ENCODE results near the gene CDKN2A. TPM values are rescaled to one million over a fixed set of nuclear protein-coding genes. Genes with fewer than 3 reads are reported as not detected.

Gene CDKN2A
- total RNA-seq, 1 experiment from 2014 or later = not detected

DNA sequence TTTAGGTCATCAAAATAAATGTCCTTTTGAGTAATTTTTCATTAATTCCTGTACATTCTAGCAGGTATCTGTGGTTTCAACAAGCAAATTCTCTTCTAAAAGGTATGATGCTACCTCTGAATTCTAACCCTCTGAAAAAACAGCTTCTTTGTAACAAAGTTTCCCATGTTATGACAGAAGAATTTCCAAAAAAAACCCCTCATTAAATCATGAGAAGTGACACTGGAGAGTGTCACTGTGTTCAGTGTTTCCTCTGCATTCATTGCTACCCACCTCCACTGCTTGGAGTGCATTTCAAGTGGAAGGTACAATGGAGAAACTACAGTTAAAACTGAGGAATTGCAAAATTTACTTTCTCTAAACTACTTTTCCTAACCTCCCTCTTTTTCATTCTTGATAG, 10.1 kb downstream of the CDKN2A start:
- TF ChIP-seq POLR2AphosphoS5 (IDR thresholded peaks at IDR 0.05; ENCODE audit: low read depth, low read length) (no peak), SIN3A (IDR thresholded peaks at IDR 0.05; ENCODE audit: borderline replicate concordance, insufficient read depth, low read depth, low read length) (no peak), TCF7L2 (IDR thresholded peaks at IDR 0.05; ENCODE audit: low read depth, low read length) (no peak)
- TF ChIP-seq, protein P1, sequence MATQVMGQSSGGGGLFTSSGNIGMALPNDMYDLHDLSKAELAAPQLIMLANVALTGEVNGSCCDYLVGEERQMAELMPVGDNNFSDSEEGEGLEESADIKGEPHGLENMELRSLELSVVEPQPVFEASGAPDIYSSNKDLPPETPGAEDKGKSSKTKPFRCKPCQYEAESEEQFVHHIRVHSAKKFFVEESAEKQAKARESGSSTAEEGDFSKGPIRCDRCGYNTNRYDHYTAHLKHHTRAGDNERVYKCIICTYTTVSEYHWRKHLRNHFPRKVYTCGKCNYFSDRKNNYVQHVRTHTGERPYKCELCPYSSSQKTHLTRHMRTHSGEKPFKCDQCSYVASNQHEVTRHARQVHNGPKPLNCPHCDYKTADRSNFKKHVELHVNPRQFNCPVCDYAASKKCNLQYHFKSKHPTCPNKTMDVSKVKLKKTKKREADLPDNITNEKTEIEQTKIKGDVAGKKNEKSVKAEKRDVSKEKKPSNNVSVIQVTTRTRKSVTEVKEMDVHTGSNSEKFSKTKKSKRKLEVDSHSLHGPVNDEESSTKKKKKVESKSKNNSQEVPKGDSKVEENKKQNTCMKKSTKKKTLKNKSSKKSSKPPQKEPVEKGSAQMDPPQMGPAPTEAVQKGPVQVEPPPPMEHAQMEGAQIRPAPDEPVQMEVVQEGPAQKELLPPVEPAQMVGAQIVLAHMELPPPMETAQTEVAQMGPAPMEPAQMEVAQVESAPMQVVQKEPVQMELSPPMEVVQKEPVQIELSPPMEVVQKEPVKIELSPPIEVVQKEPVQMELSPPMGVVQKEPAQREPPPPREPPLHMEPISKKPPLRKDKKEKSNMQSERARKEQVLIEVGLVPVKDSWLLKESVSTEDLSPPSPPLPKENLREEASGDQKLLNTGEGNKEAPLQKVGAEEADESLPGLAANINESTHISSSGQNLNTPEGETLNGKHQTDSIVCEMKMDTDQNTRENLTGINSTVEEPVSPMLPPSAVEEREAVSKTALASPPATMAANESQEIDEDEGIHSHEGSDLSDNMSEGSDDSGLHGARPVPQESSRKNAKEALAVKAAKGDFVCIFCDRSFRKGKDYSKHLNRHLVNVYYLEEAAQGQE (IDR thresholded peaks at IDR 0.05; ENCODE audit: insufficient read depth in 1 of 2, low read depth in 2 of 2, low read length in 1 of 2) = no peak
- TF ChIP-seq, protein P2, sequence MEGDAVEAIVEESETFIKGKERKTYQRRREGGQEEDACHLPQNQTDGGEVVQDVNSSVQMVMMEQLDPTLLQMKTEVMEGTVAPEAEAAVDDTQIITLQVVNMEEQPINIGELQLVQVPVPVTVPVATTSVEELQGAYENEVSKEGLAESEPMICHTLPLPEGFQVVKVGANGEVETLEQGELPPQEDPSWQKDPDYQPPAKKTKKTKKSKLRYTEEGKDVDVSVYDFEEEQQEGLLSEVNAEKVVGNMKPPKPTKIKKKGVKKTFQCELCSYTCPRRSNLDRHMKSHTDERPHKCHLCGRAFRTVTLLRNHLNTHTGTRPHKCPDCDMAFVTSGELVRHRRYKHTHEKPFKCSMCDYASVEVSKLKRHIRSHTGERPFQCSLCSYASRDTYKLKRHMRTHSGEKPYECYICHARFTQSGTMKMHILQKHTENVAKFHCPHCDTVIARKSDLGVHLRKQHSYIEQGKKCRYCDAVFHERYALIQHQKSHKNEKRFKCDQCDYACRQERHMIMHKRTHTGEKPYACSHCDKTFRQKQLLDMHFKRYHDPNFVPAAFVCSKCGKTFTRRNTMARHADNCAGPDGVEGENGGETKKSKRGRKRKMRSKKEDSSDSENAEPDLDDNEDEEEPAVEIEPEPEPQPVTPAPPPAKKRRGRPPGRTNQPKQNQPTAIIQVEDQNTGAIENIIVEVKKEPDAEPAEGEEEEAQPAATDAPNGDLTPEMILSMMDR (IDR thresholded peaks at IDR 0.05) = no peak
- Histone ChIP-seq H3K4me3 (ENCODE audit: low read depth in 2 of 2, low read length in 2 of 2) (no peak overlapping the region), H3K36me3 (ENCODE audit: control insufficient read depth, insufficient read depth, low read length) (no peaks in the 10 kb centered on the region), H3K4me1 (ENCODE audit: control insufficient read depth, insufficient read depth, low read length) (no peaks in the 10 kb centered on the region), H3K27me3 (ENCODE audit: control insufficient read depth, insufficient read depth, low read length) (no peaks in the 10 kb centered on the region), H3K9me3 (ENCODE audit: control insufficient read depth, insufficient read depth, low read depth, low read length) (no peaks in the 10 kb centered on the region), H3K27ac (ENCODE audit: low read length) (no peak overlapping the region)
- in situ Hi-C loops (cut with HindIII; ENCODE audit: low pct_unique_long_range_greater_than_20kb, low sequenced_read_pairs) (no loop called here), intact Hi-C loops (cut with micrococcal nuclease; ENCODE audit: unreplicated experiment) (no loop called here)
- no peak for ATAC-seq
- CTCF ChIA-PET = no interaction called here
- POLR2A ChIA-PET = no interaction called here
- DNase-seq (ENCODE audit: low read depth, low spot score) = no peak
- no TSS peak for BruUV-seq (replicated peaks)

DNA sequence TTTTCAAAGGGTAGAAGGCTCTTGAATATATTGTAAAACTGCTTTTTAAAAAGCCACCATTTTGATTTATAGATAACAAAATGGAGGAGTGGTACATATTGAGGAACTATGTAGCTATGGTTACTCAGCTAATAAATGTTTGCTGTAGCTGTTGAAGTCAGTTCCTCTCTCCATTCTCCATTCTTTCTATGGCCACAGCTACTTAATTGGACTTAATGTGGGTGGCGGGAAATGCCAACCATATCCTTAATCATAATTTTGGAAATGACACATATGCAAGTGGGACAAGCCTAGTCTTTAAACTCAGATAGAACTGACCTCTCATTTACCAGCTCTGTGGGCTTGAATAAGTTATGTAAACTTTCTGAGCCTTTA, 10.6 kb downstream of the CDKN2A start:
- in situ Hi-C loops (cut with HindIII; ENCODE audit: low pct_unique_long_range_greater_than_20kb, low sequenced_read_pairs) = no loop called here
- TF ChIP-seq SIN3A (IDR thresholded peaks at IDR 0.05; ENCODE audit: borderline replicate concordance, insufficient read depth, low read depth, low read length) (no peak), POLR2AphosphoS5 (IDR thresholded peaks at IDR 0.05; ENCODE audit: low read depth, low read length) (no peak), TCF7L2 (IDR thresholded peaks at IDR 0.05; ENCODE audit: low read depth, low read length) (no peak)
- TF ChIP-seq, protein P1 (IDR thresholded peaks at IDR 0.05; ENCODE audit: insufficient read depth in 1 of 2, low read depth in 2 of 2, low read length in 1 of 2) = no peak
- TF ChIP-seq, protein P2 (IDR thresholded peaks at IDR 0.05) = no peak
- H3K27me3 ChIP-seq (ENCODE audit: control insufficient read depth, insufficient read depth, low read length) = no peaks in the 10 kb centered on the region
- no peaks in the 10 kb centered on the region for H3K9me3 ChIP-seq (ENCODE audit: control insufficient read depth, insufficient read depth, low read depth, low read length)
- H3K27ac ChIP-seq (ENCODE audit: low read length) = no peak overlapping the region
- no peaks in the 10 kb centered on the region for H3K36me3 ChIP-seq (ENCODE audit: control insufficient read depth, insufficient read depth, low read length)
- CTCF ChIA-PET = no interaction called here
- POLR2A ChIA-PET = no interaction called here
- intact Hi-C loops (cut with micrococcal nuclease; ENCODE audit: unreplicated experiment) = no loop called here
- H3K4me3 ChIP-seq (ENCODE audit: low read depth in 2 of 2, low read length in 2 of 2) = no peak overlapping the region
- no TSS peak for BruUV-seq (replicated peaks)
- ATAC-seq = no peak
- no peaks in the 10 kb centered on the region for H3K4me1 ChIP-seq (ENCODE audit: control insufficient read depth, insufficient read depth, low read length)
- DNase-seq (ENCODE audit: low read depth, low spot score) = no peak

Measured in Panc1 (cell line).